Liver (tissue), 3 donors: ENCODE data around the gene BACH1.

Experiments used
- ATF3 ChIP-seq: IDR thresholded peaks from 2 replicates; pipeline ENCODE4 v1.6.1; 2016; ENCODE audit warnings: antibody characterized with exemption
- CTCF ChIP-seq: fragments of 150-350 bp; IDR thresholded peaks from 2 replicates; pipeline ENCODE4 v1.5.1; 2017; ENCODE audit warnings: improper control_type of control experiment, low read depth, low read length; ENCODE audit not compliant: missing input control
- NR2F2 ChIP-seq: IDR thresholded peaks from 2 replicates; pipeline ENCODE4 v1.6.1; 2016; ENCODE audit warnings: antibody characterized with exemption
- RAD21 ChIP-seq, 2 donors: IDR thresholded peaks; 2 replicates each; pipeline ENCODE4 v1.6.1; 2016; ENCODE audit warnings: antibody characterized with exemption in 2 of 2, mild to moderate bottlenecking in 2 of 2
- donor health status: healthy.
- donor health status: healthy.

GRCh38 chr21:29303288-29303687 lies 4.6 kb downstream of the BACH1 start:
- TF ChIP-seq RAD21 (IDR thresholded peaks at IDR 0.05) (no peak), ATF3 (no peak), CTCF (no peak), NR2F2 (no peak)
